HG02678 (cell line): ENCODE data around the gene UNC93A.
"Not testable (repeated sequence)": the region's sequence is repeated elsewhere in the genome, so short reads cannot be mapped to it uniquely, and the experiment has no call there.

Experiments
- ATAC-seq: cut with Tn5 transposase; IDR thresholded peaks from one replicate; pipeline ENCODE4 v1.9.1; 2021; ENCODE audit warnings: mild to moderate bottlenecking, moderate library complexity; ENCODE audit not compliant: unreplicated experiment

The UNC93A gene

GRCh38 chr6:167270499-167271311, 20.4 kb upstream of the UNC93A start:
- no peak for ATAC-seq

- ATAC-seq = no peak
These were observed 19.0 kb upstream of the UNC93A start for GRCh38 chr6:167272151-167272550.

- ATAC-seq = no peak
These were observed 18.3 kb upstream of the UNC93A start for GRCh38 chr6:167272696-167273379.

GRCh38 chr6:167274270-167274669, 16.8 kb upstream of the UNC93A start:
- ATAC-seq = no peak

- ATAC-seq = no peak
These were observed 16.1 kb upstream of the UNC93A start for GRCh38 chr6:167275001-167275400.

- no peak for ATAC-seq
These were observed 15.7 kb upstream of the UNC93A start for GRCh38 chr6:167275436-167275835.

- no peak for ATAC-seq
These were observed 14.2 kb upstream of the UNC93A start for GRCh38 chr6:167276772-167277533.

GRCh38 chr6:167278173-167278940, 12.8 kb upstream of the UNC93A start:
- ATAC-seq = not testable (repeated sequence)

- no peak for ATAC-seq
These were observed 11.2 kb upstream of the UNC93A start for GRCh38 chr6:167279766-167280446.

GRCh38 chr6:167280466-167280865, 10.6 kb upstream of the UNC93A start:
- ATAC-seq = not testable (repeated sequence)

- ATAC-seq = no peak
These were observed 8.9 kb upstream of the UNC93A start for GRCh38 chr6:167282165-167282564.

GRCh38 chr6:167284565-167284964, 6.5 kb upstream of the UNC93A start:
- not testable (repeated sequence) for ATAC-seq

GRCh38 chr6:167285077-167285770, 5.9 kb upstream of the UNC93A start:
- no peak for ATAC-seq

- ATAC-seq = no peak
These were observed 3.5 kb upstream of the UNC93A start for GRCh38 chr6:167287513-167288048.

GRCh38 chr6:167288591-167289225, 2.4 kb upstream of the UNC93A start:
- peak; percentile 85 for ATAC-seq

- ATAC-seq = not testable (repeated sequence)
These were observed 1.8 kb upstream of the UNC93A start for GRCh38 chr6:167289291-167289690.

- no peak for ATAC-seq
These were observed 647 bp downstream of the UNC93A start for GRCh38 chr6:167291623-167292300.
